D341Med (cell line): Measurements from ENCODE around the gene SLC38A1.
"Not testable (repeated sequence)": the region's sequence is repeated elsewhere in the genome, so short reads cannot be mapped to it uniquely, and the experiment has no call there.

ENCODE experiments used
- DNase-seq: peaks from one replicate; pipeline ENCODE4 v3.0.0; 2012; ENCODE audit warnings: low spot score

The SLC38A1 gene

GRCh38 chr12:46206471-46206870, 62.4 kb downstream of the SLC38A1 start:
- no peak for DNase-seq

- DNase-seq, result no peak
Observed at GRCh38 chr12:46205294-46205693, 63.5 kb downstream of the SLC38A1 start.

GRCh38 chr12:46201284-46201789, 67.5 kb downstream of the SLC38A1 start:
- DNase-seq, result no peak

- no peak for DNase-seq
Observed at GRCh38 chr12:46200551-46200950, 68.3 kb downstream of the SLC38A1 start.

GRCh38 chr12:46198913-46199312, 69.9 kb downstream of the SLC38A1 start:
- no peak for DNase-seq

GRCh38 chr12:46197883-46198282, 71.0 kb downstream of the SLC38A1 start:
- DNase-seq, result no peak

GRCh38 chr12:46190533-46190932, 78.3 kb downstream of the SLC38A1 start:
- not testable (repeated sequence) for DNase-seq

- no peak for DNase-seq
Observed at GRCh38 chr12:46188170-46188569, 80.7 kb downstream of the SLC38A1 start.

- DNase-seq, result no peak
Observed at GRCh38 chr12:46187023-46187422, 81.8 kb downstream of the SLC38A1 start.

GRCh38 chr12:46186088-46186487, 82.8 kb downstream of the SLC38A1 start:
- no peak for DNase-seq

- no peak for DNase-seq
Observed at GRCh38 chr12:46185686-46186085, 83.2 kb downstream of the SLC38A1 start.

- DNase-seq, result no peak
Observed at GRCh38 chr12:46184798-46185595, 83.8 kb downstream of the SLC38A1 start.

- no peak for DNase-seq
Observed at GRCh38 chr12:46183112-46183511, 85.7 kb downstream of the SLC38A1 start.

- DNase-seq, result no peak
Observed at GRCh38 chr12:46181465-46181864, 87.4 kb downstream of the SLC38A1 start.

- no peak for DNase-seq
Observed at GRCh38 chr12:46179693-46180452, 89.0 kb downstream of the SLC38A1 start.

GRCh38 chr12:46177837-46178608, 90.8 kb downstream of the SLC38A1 start:
- no peak for DNase-seq

GRCh38 chr12:46177025-46177424, 91.8 kb downstream of the SLC38A1 start:
- no peak for DNase-seq

- DNase-seq, result no peak
Observed at GRCh38 chr12:46174919-46175318, 93.9 kb downstream of the SLC38A1 start.

GRCh38 chr12:46174061-46174662, 94.7 kb downstream of the SLC38A1 start:
- DNase-seq, result no peak

GRCh38 chr12:46168426-46168825, 100.4 kb downstream of the SLC38A1 start:
- DNase-seq, result no peak

- no peak for DNase-seq
Observed at GRCh38 chr12:46167412-46167811, 101.4 kb downstream of the SLC38A1 start.

- DNase-seq, result no peak
Observed at GRCh38 chr12:46165191-46165590, 103.7 kb downstream of the SLC38A1 start.
